CD14-positive monocyte (primary cell): ENCODE results near the gene KCNJ5. TPM values are rescaled to one million over a fixed set of nuclear protein-coding genes. Genes with fewer than 3 reads are reported as not detected.

Experiments used
- DNase-seq, 3 donors: peaks; one replicate each; pipeline ENCODE4 v3.0.0-alpha.2; 2011 to 2022
- H2AFZ ChIP-seq: 2 replicates; pipeline ENCODE4 v1.6.0; 2012; ENCODE audit warnings: mild to moderate bottlenecking, low read depth, low read length, inconsistent platforms; ENCODE audit not compliant: insufficient read depth, poor library complexity, severe bottlenecking
- H3K27ac ChIP-seq, 2 donors: 1 replicate in 1 of 2; 2 replicates in 1 of 2; pipeline ENCODE4 v1.5.1; 2012 to 2013; ENCODE audit warnings: low read length in 2 of 2, control low read depth in 1 of 2, inconsistent platforms in 1 of 2, low read depth in 1 of 2, mild to moderate bottlenecking in 1 of 2
- H3K27me3 ChIP-seq, 2 donors: one replicate each; pipeline versions ENCODE4 v1.6.0 to v1.6.1; 2011 to 2013; ENCODE audit warnings: low read length in 2 of 2; ENCODE audit not compliant: control insufficient read depth in 2 of 2, insufficient read depth in 2 of 2
- H3K36me3 ChIP-seq, 2 donors: replicated peaks in 1 of 2; 1 replicate in 1 of 2; 2 replicates in 1 of 2; pipeline versions ENCODE4 v1.5.1 to v1.6.1; 2012 to 2013; ENCODE audit warnings: low read length in 2 of 2, control low read depth in 1 of 2, inconsistent platforms in 1 of 2, mild to moderate bottlenecking in 1 of 2; ENCODE audit not compliant: insufficient read depth in 2 of 2, control insufficient read depth in 1 of 2
- H3K4me1 ChIP-seq, 2 donors: 1 replicate in 1 of 2; 2 replicates in 1 of 2; pipeline versions ENCODE4 v1.5.1 to v1.6.1; 2012 to 2013; ENCODE audit warnings: low read length in 2 of 2, control low read depth in 1 of 2, inconsistent platforms in 1 of 2, mild to moderate bottlenecking in 1 of 2, moderate library complexity in 1 of 2; ENCODE audit not compliant: insufficient read depth in 2 of 2, control insufficient read depth in 1 of 2
- H3K4me2 ChIP-seq: replicated peaks from 2 replicates; pipeline ENCODE3; 2012; ENCODE audit warnings: low read length, moderate library complexity, mild to moderate bottlenecking; ENCODE audit not compliant: poor library complexity, severe bottlenecking; ENCODE audit errors: extremely low read depth
- H3K4me3 ChIP-seq, 3 experiments: fragments of 200-600 bp in 1 of 3; sonication (generic) in 1 of 3; replicated peaks in 1 of 3; 1 replicate in 2 of 3; 2 replicates in 1 of 3; pipeline ENCODE4 v1.5.1; 2011 to 2013; ENCODE audit warnings: low read length in 3 of 3, mild to moderate bottlenecking in 3 of 3, control low read depth in 2 of 3, low read depth in 2 of 3, inconsistent platforms in 1 of 3, moderate library complexity in 1 of 3
- H3K79me2 ChIP-seq: 2 replicates; pipeline ENCODE4 v1.6.0; 2012; ENCODE audit warnings: mild to moderate bottlenecking, control low read depth, inconsistent platforms, low read length, moderate library complexity; ENCODE audit not compliant: insufficient read depth
- H3K9ac ChIP-seq: 2 replicates; pipeline ENCODE4 v1.6.0; 2017; ENCODE audit warnings: low read length, mild to moderate bottlenecking; ENCODE audit not compliant: insufficient read depth, poor library complexity, severe bottlenecking
- H3K9me3 ChIP-seq, 2 donors: replicated peaks in 1 of 2; 1 replicate in 1 of 2; 2 replicates in 1 of 2; pipeline versions ENCODE4 v1.5.1 to v1.6.1; 2012 to 2013; ENCODE audit warnings: low read length in 2 of 2, control low read depth in 1 of 2; ENCODE audit not compliant: control insufficient read depth in 1 of 2, insufficient read depth in 1 of 2
- H4K20me1 ChIP-seq: 2 replicates; pipeline ENCODE4 v1.6.0; 2012; ENCODE audit warnings: mild to moderate bottlenecking, low read length, control low read depth, moderate library complexity; ENCODE audit not compliant: insufficient read depth
- H3K27ac Mint-ChIP-seq, 7 donors: one replicate each; pipeline ENCODE4 v1.8.0; 2020; ENCODE audit warnings: mild to moderate bottlenecking in 7 of 7, mixed read lengths in 7 of 7, moderate library complexity in 6 of 7, inconsistent platforms in 2 of 7
- H3K27me3 Mint-ChIP-seq, 3 donors: one replicate each; pipeline ENCODE4 v1.8.0; 2021 to 2022; ENCODE audit warnings: low read depth in 3 of 3, mild to moderate bottlenecking in 3 of 3, mixed read lengths in 3 of 3, moderate library complexity in 3 of 3, inconsistent platforms in 1 of 3
- H3K36me3 Mint-ChIP-seq, 2 donors: one replicate each; pipeline ENCODE4 v1.8.0; 2020; ENCODE audit warnings: mixed read lengths in 2 of 2, inconsistent platforms in 1 of 2, mild to moderate bottlenecking in 1 of 2
- H3K4me1 Mint-ChIP-seq: one replicate; pipeline ENCODE4 v1.8.0; 2020; ENCODE audit warnings: mild to moderate bottlenecking, mixed read lengths
- H3K4me3 Mint-ChIP-seq, 2 donors: one replicate each; pipeline ENCODE4 v1.8.0; 2020; ENCODE audit warnings: mild to moderate bottlenecking in 2 of 2, mixed read lengths in 2 of 2, moderate library complexity in 1 of 2
- H3K9me3 Mint-ChIP-seq, 7 donors: one replicate each; pipeline ENCODE4 v1.8.0; 2020 to 2022; ENCODE audit warnings: mixed read lengths in 7 of 7, mild to moderate bottlenecking in 6 of 7, moderate library complexity in 6 of 7, inconsistent platforms in 2 of 7
- CTCF ChIP-seq: fragments of 200-600 bp; IDR thresholded peaks from one replicate; pipeline ENCODE4 v1.8.0; 2022; ENCODE audit warnings: antibody characterized with exemption, mild to moderate bottlenecking
- WGBS: methylation state at CpG from one replicate; pipeline ENCODE4 v1.1.5; 2013; ENCODE audit warnings: missing lambda C conversion rate; ENCODE audit not compliant: insufficient coverage; 5-methylcytosine and 5-hydroxymethylcytosine counted together
- intact Hi-C, 2 donors: fragments of 100-400 bp; cut with micrococcal nuclease; formaldehyde crosslinking; loops; one replicate each; pipeline versions ENCODE4 v1.15.0 to v1.15.1; 2023
- polyA plus RNA-seq, 3 donors: library from polyadenylated mRNA; depleted of rRNA in 1 of 3; unstranded in 2 of 3; stranded (reverse) in 1 of 3; fragments of 300-500 nt in 2 of 3; fragments of >200 nt in 1 of 3; fragmentation: Illumina TruSeq in 2 of 3; gene quantifications; 1 replicate in 2 of 3; 2 replicates in 1 of 3; pipeline ENCODE4 v1.2.3, GENCODE V29; 2012 to 2021

KCNJ5 gene
- polyA plus RNA-seq, 3 donors = 0.03 TPM; not detected in 2

- H3K4me1 Mint-ChIP-seq = peaks cover 33% of the 10 kb centered on the region
- H3K4me2 ChIP-seq = no peak overlapping the region
- no peaks in the 10 kb centered on the region for H3K79me2 ChIP-seq
- H3K4me3 Mint-ChIP-seq = no peak overlapping the region
- no peak overlapping the region for H2AFZ ChIP-seq
- H3K27ac ChIP-seq = no peak overlapping the region
- TF ChIP-seq CTCF = no peak
- WGBS = 96% methylated on average over 24 of the region's 29 CpGs
- no peaks in the 10 kb centered on the region for H3K27me3 ChIP-seq
- no peaks in the 10 kb centered on the region for H3K9me3 ChIP-seq
- H4K20me1 ChIP-seq = no peaks in the 10 kb centered on the region
- H3K36me3 ChIP-seq = no peaks in the 10 kb centered on the region
- no peak overlapping the region for H3K9ac ChIP-seq
- H3K27ac Mint-ChIP-seq = no peak overlapping the region
- peaks cover 9 to 13% (median 11%) of the 10 kb centered on the region in 3 donors for H3K27me3 Mint-ChIP-seq
- no peak overlapping the region for H3K4me3 ChIP-seq
- DNase-seq = no peak
- peaks cover 3 to 10% of the 10 kb centered on the region in 2 donors for H3K36me3 Mint-ChIP-seq
- intact Hi-C loops = no loop called here
- peaks cover 31 to 35% of the 10 kb centered on the region in 2 donors for H3K4me1 ChIP-seq
- H3K9me3 Mint-ChIP-seq = peaks cover 0 to 2% (median 0%) of the 10 kb centered on the region in 7 donors
Measured at GRCh38 chr11:128901653-128902514, 10.7 kb downstream of the KCNJ5 start.

- Histone ChIP-seq H2AFZ (no peak overlapping the region), H3K27me3 (no peaks in the 10 kb centered on the region), H3K79me2 (no peaks in the 10 kb centered on the region), H3K36me3 (no peaks in the 10 kb centered on the region), H3K9ac (no peak overlapping the region), H3K27ac (no peak overlapping the region), H3K9me3 (no peaks in the 10 kb centered on the region), H4K20me1 (no peaks in the 10 kb centered on the region), H3K4me2 (no peak overlapping the region), H3K4me3 (no peak overlapping the region), H3K4me1 (peaks cover 38 to 42% of the 10 kb centered on the region in 2 donors)
- H3K4me1 Mint-ChIP-seq = peaks cover 40% of the 10 kb centered on the region
- no peak overlapping the region for H3K27ac Mint-ChIP-seq
- peaks cover 0 to 2% (median 0%) of the 10 kb centered on the region in 7 donors for H3K9me3 Mint-ChIP-seq
- DNase-seq = no peak
- TF ChIP-seq CTCF = no peak
- H3K36me3 Mint-ChIP-seq = peaks cover 3 to 10% of the 10 kb centered on the region in 2 donors
- intact Hi-C loops = no loop called here
- H3K27me3 Mint-ChIP-seq = peaks cover 9 to 16% (median 11%) of the 10 kb centered on the region in 3 donors
- H3K4me3 Mint-ChIP-seq = no peak overlapping the region
- no CpG with 5 or more reads among the region's 10 CpGs for WGBS
Measured at GRCh38 chr11:128902515-128903066, 11.4 kb downstream of the KCNJ5 start.
